GM12878 (cell line): ENCODE results near the gene GLI2.

Experiments used
- POLR2AphosphoS2 ChIP-seq: IDR thresholded peaks from 2 replicates; pipeline ENCODE4 v1.6.1; 2011; ENCODE audit warnings: low read depth, mild to moderate bottlenecking, low read length, improper control_type of control experiment, moderate library complexity
- POLR2AphosphoS5 ChIP-seq: IDR thresholded peaks from 2 replicates; pipeline ENCODE4 v1.6.1; 2011; ENCODE audit warnings: mild to moderate bottlenecking, low read length, inconsistent platforms
- POU2F2 ChIP-seq: IDR thresholded peaks from 3 replicates; pipeline ENCODE4 v1.6.1; 2011; ENCODE audit warnings: low read depth, mild to moderate bottlenecking, low read length, borderline replicate concordance
- SMC3 ChIP-seq: IDR thresholded peaks from 2 replicates; pipeline ENCODE4 v1.6.1; 2011; ENCODE audit warnings: low read length, improper control_type of control experiment, borderline replicate concordance
- ZZZ3 ChIP-seq: IDR thresholded peaks from 2 replicates; pipeline ENCODE4 v1.6.1; 2011; ENCODE audit warnings: low read depth; ENCODE audit not compliant: control insufficient read depth, insufficient read length
- TF ChIP-seq, protein P1 (sequence below): IDR thresholded peaks from 2 replicates; pipeline ENCODE4 v1.6.1; 2011; ENCODE audit warnings: low read depth, mild to moderate bottlenecking, low read length, moderate library complexity, borderline replicate concordance; ENCODE audit errors: extremely low read depth
- TF ChIP-seq, protein P2 (sequence below): fragments of 450-650 bp; formaldehyde crosslinking; IDR thresholded peaks from 2 replicates; pipeline ENCODE4 v1.4.0; 2020; ENCODE audit warnings: mild to moderate bottlenecking, moderate library complexity
- TF ChIP-seq, protein P3 (sequence below): IDR thresholded peaks from 2 replicates; pipeline ENCODE4 v1.6.1; 2011; ENCODE audit warnings: low read depth, low read length, improper control_type of control experiment, borderline replicate concordance
- TF ChIP-seq, protein P4 (sequence below), 3 experiments: IDR thresholded peaks in 2 of 3; conservative IDR thresholded peaks in 1 of 3; 2 replicates each; pipeline ENCODE4 v1.5.1; 2011; ENCODE audit warnings: low read depth in 3 of 3, low read length in 3 of 3, mild to moderate bottlenecking in 3 of 3, control low read depth in 2 of 3, moderate library complexity in 2 of 3, inconsistent platforms in 1 of 3, mixed read lengths in 1 of 3; ENCODE audit not compliant: control insufficient read depth in 2 of 3, insufficient read depth in 1 of 3; ENCODE audit errors: extremely low read depth in 1 of 3

DNA sequence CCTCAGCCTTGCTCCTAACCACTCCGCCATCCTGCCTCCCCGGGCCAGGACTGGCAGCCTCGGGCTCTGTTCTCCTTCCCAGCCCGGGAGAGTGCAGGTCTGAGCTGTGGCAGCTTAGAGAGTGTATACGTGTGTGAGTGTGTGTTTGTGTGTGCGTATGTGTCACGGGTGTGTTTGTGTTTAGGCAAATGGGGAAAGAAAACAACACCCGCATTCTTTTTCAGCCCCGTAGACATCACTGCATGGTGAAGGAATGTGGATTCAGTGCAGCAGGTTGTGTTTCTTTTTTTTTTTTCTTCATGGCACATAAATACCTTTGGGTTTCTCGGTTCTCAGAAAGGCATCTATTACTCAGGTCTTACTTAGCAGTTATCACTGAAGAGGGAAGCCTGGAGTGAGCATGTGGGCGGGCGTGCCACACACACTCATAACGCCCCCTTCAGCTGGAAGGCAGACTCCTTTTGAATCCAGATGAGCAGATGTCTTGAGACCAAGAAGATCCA lies 44.2 kb downstream of the GLI2 start:
- TF ChIP-seq SMC3 (no peak), POLR2AphosphoS2 (no peak), POLR2AphosphoS5 (no peak), POU2F2 (no peak), ZZZ3 (no peak)
- TF ChIP-seq, protein P1, sequence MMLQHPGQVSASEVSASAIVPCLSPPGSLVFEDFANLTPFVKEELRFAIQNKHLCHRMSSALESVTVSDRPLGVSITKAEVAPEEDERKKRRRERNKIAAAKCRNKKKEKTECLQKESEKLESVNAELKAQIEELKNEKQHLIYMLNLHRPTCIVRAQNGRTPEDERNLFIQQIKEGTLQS: no peak
- TF ChIP-seq, protein P2, sequence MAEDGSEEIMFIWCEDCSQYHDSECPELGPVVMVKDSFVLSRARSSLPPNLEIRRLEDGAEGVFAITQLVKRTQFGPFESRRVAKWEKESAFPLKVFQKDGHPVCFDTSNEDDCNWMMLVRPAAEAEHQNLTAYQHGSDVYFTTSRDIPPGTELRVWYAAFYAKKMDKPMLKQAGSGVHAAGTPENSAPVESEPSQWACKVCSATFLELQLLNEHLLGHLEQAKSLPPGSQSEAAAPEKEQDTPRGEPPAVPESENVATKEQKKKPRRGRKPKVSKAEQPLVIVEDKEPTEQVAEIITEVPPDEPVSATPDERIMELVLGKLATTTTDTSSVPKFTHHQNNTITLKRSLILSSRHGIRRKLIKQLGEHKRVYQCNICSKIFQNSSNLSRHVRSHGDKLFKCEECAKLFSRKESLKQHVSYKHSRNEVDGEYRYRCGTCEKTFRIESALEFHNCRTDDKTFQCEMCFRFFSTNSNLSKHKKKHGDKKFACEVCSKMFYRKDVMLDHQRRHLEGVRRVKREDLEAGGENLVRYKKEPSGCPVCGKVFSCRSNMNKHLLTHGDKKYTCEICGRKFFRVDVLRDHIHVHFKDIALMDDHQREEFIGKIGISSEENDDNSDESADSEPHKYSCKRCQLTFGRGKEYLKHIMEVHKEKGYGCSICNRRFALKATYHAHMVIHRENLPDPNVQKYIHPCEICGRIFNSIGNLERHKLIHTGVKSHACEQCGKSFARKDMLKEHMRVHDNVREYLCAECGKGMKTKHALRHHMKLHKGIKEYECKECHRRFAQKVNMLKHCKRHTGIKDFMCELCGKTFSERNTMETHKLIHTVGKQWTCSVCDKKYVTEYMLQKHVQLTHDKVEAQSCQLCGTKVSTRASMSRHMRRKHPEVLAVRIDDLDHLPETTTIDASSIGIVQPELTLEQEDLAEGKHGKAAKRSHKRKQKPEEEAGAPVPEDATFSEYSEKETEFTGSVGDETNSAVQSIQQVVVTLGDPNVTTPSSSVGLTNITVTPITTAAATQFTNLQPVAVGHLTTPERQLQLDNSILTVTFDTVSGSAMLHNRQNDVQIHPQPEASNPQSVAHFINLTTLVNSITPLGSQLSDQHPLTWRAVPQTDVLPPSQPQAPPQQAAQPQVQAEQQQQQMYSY: no peak
- TF ChIP-seq, protein P3, sequence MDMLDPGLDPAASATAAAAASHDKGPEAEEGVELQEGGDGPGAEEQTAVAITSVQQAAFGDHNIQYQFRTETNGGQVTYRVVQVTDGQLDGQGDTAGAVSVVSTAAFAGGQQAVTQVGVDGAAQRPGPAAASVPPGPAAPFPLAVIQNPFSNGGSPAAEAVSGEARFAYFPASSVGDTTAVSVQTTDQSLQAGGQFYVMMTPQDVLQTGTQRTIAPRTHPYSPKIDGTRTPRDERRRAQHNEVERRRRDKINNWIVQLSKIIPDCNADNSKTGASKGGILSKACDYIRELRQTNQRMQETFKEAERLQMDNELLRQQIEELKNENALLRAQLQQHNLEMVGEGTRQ: no peak
- TF ChIP-seq, protein P4, sequence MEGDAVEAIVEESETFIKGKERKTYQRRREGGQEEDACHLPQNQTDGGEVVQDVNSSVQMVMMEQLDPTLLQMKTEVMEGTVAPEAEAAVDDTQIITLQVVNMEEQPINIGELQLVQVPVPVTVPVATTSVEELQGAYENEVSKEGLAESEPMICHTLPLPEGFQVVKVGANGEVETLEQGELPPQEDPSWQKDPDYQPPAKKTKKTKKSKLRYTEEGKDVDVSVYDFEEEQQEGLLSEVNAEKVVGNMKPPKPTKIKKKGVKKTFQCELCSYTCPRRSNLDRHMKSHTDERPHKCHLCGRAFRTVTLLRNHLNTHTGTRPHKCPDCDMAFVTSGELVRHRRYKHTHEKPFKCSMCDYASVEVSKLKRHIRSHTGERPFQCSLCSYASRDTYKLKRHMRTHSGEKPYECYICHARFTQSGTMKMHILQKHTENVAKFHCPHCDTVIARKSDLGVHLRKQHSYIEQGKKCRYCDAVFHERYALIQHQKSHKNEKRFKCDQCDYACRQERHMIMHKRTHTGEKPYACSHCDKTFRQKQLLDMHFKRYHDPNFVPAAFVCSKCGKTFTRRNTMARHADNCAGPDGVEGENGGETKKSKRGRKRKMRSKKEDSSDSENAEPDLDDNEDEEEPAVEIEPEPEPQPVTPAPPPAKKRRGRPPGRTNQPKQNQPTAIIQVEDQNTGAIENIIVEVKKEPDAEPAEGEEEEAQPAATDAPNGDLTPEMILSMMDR (IDR thresholded peaks at IDR 0.05 in 2 of 3, conservative IDR thresholded peaks at IDR 0.05 in 1 of 3; ENCODE audit: control insufficient read depth in 2 of 3, extremely low read depth in 1 of 3, insufficient read depth in 1 of 3, low read depth in 3 of 3, low read length in 3 of 3): no peak
